H9 (cell line): Measurements from ENCODE around the gene MAPKAP1. TPM values are rescaled to one million over a fixed set of nuclear protein-coding genes. Genes with fewer than 3 reads are reported as not detected.

Experiments
- DNase-seq: peaks from one replicate; pipeline ENCODE4 v3.0.0-alpha.2; 2017
- H2AFZ ChIP-seq: one replicate; pipeline ENCODE4 v1.6.1; 2013; ENCODE audit warnings: mild to moderate bottlenecking, low read length, control low read depth, moderate library complexity
- H2AK5ac ChIP-seq: 2 replicates; pipeline ENCODE4 v1.6.1; 2013; ENCODE audit warnings: low read length, control low read depth, mixed read lengths; ENCODE audit not compliant: insufficient read length
- H2BK120ac ChIP-seq: one replicate; pipeline ENCODE4 v1.6.1; 2013; ENCODE audit warnings: low read depth, mild to moderate bottlenecking, low read length, control low read depth, inconsistent platforms; ENCODE audit not compliant: poor library complexity, severe bottlenecking
- H2BK12ac ChIP-seq: 2 replicates; pipeline ENCODE4 v1.6.1; 2013; ENCODE audit warnings: low read length, control low read depth, mixed read lengths, low read depth; ENCODE audit not compliant: insufficient read length
- H2BK15ac ChIP-seq: 2 replicates; pipeline ENCODE4 v1.6.1; 2013; ENCODE audit warnings: low read depth, low read length, control low read depth
- H2BK20ac ChIP-seq: one replicate; pipeline ENCODE4 v1.6.1; 2013; ENCODE audit warnings: low read depth, mild to moderate bottlenecking, low read length, control low read depth, inconsistent platforms; ENCODE audit not compliant: poor library complexity, severe bottlenecking
- H2BK5ac ChIP-seq: 2 replicates; pipeline ENCODE4 v1.6.1; 2013; ENCODE audit warnings: low read length, control low read depth, mixed read lengths; ENCODE audit not compliant: insufficient read length
- H3K14ac ChIP-seq: 2 replicates; pipeline ENCODE4 v1.6.1; 2013; ENCODE audit warnings: low read length, control low read depth; ENCODE audit not compliant: insufficient read depth
- H3K18ac ChIP-seq: 2 replicates; pipeline ENCODE4 v1.6.1; 2013; ENCODE audit warnings: low read depth, mild to moderate bottlenecking, mixed read lengths, low read length, control low read depth; ENCODE audit not compliant: insufficient read length
- H3K23ac ChIP-seq: 2 replicates; pipeline ENCODE4 v1.6.1; 2013; ENCODE audit warnings: low read length, control low read depth, mixed read lengths, low read depth; ENCODE audit not compliant: insufficient read length
- H3K23me2 ChIP-seq: 2 replicates; pipeline ENCODE4 v1.6.1; 2013; ENCODE audit warnings: low read depth, mild to moderate bottlenecking, mixed read lengths, low read length, control low read depth; ENCODE audit not compliant: insufficient read length, poor library complexity, severe bottlenecking
- H3K27ac ChIP-seq: 2 replicates; pipeline ENCODE4 v1.5.1; 2013; ENCODE audit warnings: low read length, control low read depth, mixed read lengths, low read depth; ENCODE audit not compliant: insufficient read length
- H3K27me3 ChIP-seq: 2 replicates; pipeline ENCODE4 v1.6.1; 2013; ENCODE audit warnings: low read length, control low read depth, inconsistent platforms; ENCODE audit not compliant: insufficient read depth
- H3K4ac ChIP-seq: 2 replicates; pipeline ENCODE4 v1.6.1; 2013; ENCODE audit warnings: low read depth, mild to moderate bottlenecking, control low read depth, inconsistent platforms, low read length, moderate library complexity
- H3K4me1 ChIP-seq: 2 replicates; pipeline ENCODE4 v1.6.1; 2013; ENCODE audit warnings: low read length, control low read depth, inconsistent platforms; ENCODE audit not compliant: insufficient read depth
- H3K4me2 ChIP-seq: 2 replicates; pipeline ENCODE4 v1.6.1; 2013; ENCODE audit warnings: low read length, control low read depth, mixed read lengths; ENCODE audit not compliant: insufficient read length, insufficient read depth
- H3K56ac ChIP-seq: 2 replicates; pipeline ENCODE4 v1.6.1; 2013; ENCODE audit warnings: low read depth, mild to moderate bottlenecking, mixed read lengths, low read length, control low read depth; ENCODE audit not compliant: insufficient read length
- H3K79me1 ChIP-seq: 2 replicates; pipeline ENCODE4 v1.6.1; 2013; ENCODE audit warnings: low read depth, mild to moderate bottlenecking, moderate library complexity, low read length, control low read depth, inconsistent platforms; ENCODE audit not compliant: insufficient read depth, poor library complexity, severe bottlenecking
- H3K79me2 ChIP-seq: 2 replicates; pipeline ENCODE4 v1.6.1; 2013; ENCODE audit warnings: low read length, control low read depth, inconsistent platforms; ENCODE audit not compliant: insufficient read depth
- H3K9ac ChIP-seq: 2 replicates; pipeline ENCODE4 v1.6.1; 2013; ENCODE audit warnings: low read length, control low read depth, mixed read lengths; ENCODE audit not compliant: insufficient read length; ENCODE audit errors: extremely low read depth
- H3K9me3 ChIP-seq: one replicate; pipeline ENCODE4 v1.6.1; 2013; ENCODE audit warnings: low read depth, low read length, inconsistent platforms; ENCODE audit not compliant: control insufficient read depth
- H3T11ph ChIP-seq: one replicate; pipeline ENCODE4 v1.6.1; 2013; ENCODE audit warnings: mild to moderate bottlenecking, low read length, control low read depth, inconsistent platforms
- H4K20me1 ChIP-seq: one replicate; pipeline ENCODE4 v1.6.1; 2013; ENCODE audit not compliant: control insufficient read depth, insufficient read length, insufficient read depth
- H4K5ac ChIP-seq: 2 replicates; pipeline ENCODE4 v1.6.1; 2013; ENCODE audit warnings: low read depth, mild to moderate bottlenecking, mixed read lengths, low read length, control low read depth; ENCODE audit not compliant: insufficient read length
- H4K8ac ChIP-seq: replicated peaks from 2 replicates; pipeline ENCODE4 v1.6.1; 2013; ENCODE audit warnings: low read length, control low read depth, mixed read lengths, low read depth; ENCODE audit not compliant: insufficient read length
- H4K91ac ChIP-seq: 2 replicates; pipeline ENCODE4 v1.6.1; 2013; ENCODE audit warnings: low read depth, mild to moderate bottlenecking, moderate library complexity, mixed read lengths, low read length, control low read depth; ENCODE audit not compliant: insufficient read length
- H3K27ac Mint-ChIP-seq, 3 experiments: 2 replicates in 2 of 3; 3 replicates in 1 of 3; pipeline ENCODE4 v1.8.0; 2020 to 2021; ENCODE audit warnings: mixed read lengths in 3 of 3, mild to moderate bottlenecking in 1 of 3, moderate library complexity in 1 of 3
- H3K27me3 Mint-ChIP-seq: 2 replicates; pipeline ENCODE4 v1.8.0; 2021; ENCODE audit warnings: low read depth, mild to moderate bottlenecking, moderate library complexity, mixed read lengths
- H3K36me3 Mint-ChIP-seq, 3 experiments: 2 replicates in 2 of 3; 3 replicates in 1 of 3; pipeline ENCODE4 v1.8.0; 2020 to 2021; ENCODE audit warnings: low read depth in 3 of 3, mixed read lengths in 3 of 3; ENCODE audit not compliant: insufficient read depth in 1 of 3
- H3K4me1 Mint-ChIP-seq, 2 experiments: 2 replicates each; pipeline ENCODE4 v1.8.0; 2020; ENCODE audit warnings: mixed read lengths in 2 of 2
- H3K4me3 Mint-ChIP-seq, 2 experiments: 2 replicates in 1 of 2; 3 replicates in 1 of 2; pipeline ENCODE4 v1.8.0; 2020 to 2021; ENCODE audit warnings: mild to moderate bottlenecking in 2 of 2, mixed read lengths in 2 of 2, moderate library complexity in 1 of 2
- H3K9me3 Mint-ChIP-seq, 2 experiments: 2 replicates in 1 of 2; 3 replicates in 1 of 2; pipeline ENCODE4 v1.8.0; 2020; ENCODE audit warnings: mild to moderate bottlenecking in 2 of 2, mixed read lengths in 2 of 2, moderate library complexity in 1 of 2
- CTCF ChIP-seq: fragments of 200-600 bp; sonication (generic); conservative IDR thresholded peaks from 3 replicates; pipeline ENCODE4 v1.8.0; 2021; ENCODE audit warnings: antibody characterized with exemption, mild to moderate bottlenecking
- WGBS: extraction: QIAGEN DNeasy Blood & Tissue Kit; methylation state at CpG from one replicate; pipeline ENCODE4 v1.1.7; 2013; ENCODE audit warnings: missing lambda C conversion rate, low lambda C conversion rate, mixed read lengths; ENCODE audit not compliant: insufficient read length; ENCODE audit errors: extremely low coverage; 5-methylcytosine and 5-hydroxymethylcytosine counted together
- total RNA-seq: library from RNA; stranded (reverse); gene quantifications from 2 replicates; pipeline ENCODE4 v1.2.1, GENCODE V29; 2021

The MAPKAP1 gene
- total RNA-seq, 1 experiment from 2014 or later, result 97.0 TPM

- Histone ChIP-seq H3K23me2 (no peaks in the 10 kb centered on the region), H3K14ac (no peak overlapping the region), H3K27ac (no peak overlapping the region), H2BK20ac (no peak overlapping the region), H2AK5ac (no peak overlapping the region), H3K23ac (no peak overlapping the region), H4K5ac (no peak overlapping the region), H4K8ac (no peak overlapping the region), H2BK12ac (no peak overlapping the region), H2BK120ac (no peak overlapping the region), H3K27me3 (no peaks in the 10 kb centered on the region), H2BK5ac (no peak overlapping the region), H3T11ph (no peak overlapping the region), H2BK15ac (no peak overlapping the region), H3K9ac (no peak overlapping the region), H3K79me1 (no peaks in the 10 kb centered on the region), H3K4me2 (no peak overlapping the region), H3K18ac (no peak overlapping the region), H3K4me1 (peaks cover 19% of the 10 kb centered on the region; the same call in 1 of the 2 replicates), H3K56ac (no peak overlapping the region), H3K79me2 (no peaks in the 10 kb centered on the region), H4K91ac (no peak overlapping the region), H3K9me3 (no peaks in the 10 kb centered on the region), H2AFZ (no peak overlapping the region), H3K4ac (no peak overlapping the region), H4K20me1 (no peaks in the 10 kb centered on the region)
- H3K9me3 Mint-ChIP-seq, result no peaks in the 10 kb centered on the region
- no peak for DNase-seq
- H3K27ac Mint-ChIP-seq, result peak overlapping the region in 1 of 3 experiments; percentile 34; a peak in 1 of 7 replicates
- TF ChIP-seq CTCF, result no peak
- peaks cover 55 to 56% of the 10 kb centered on the region in 2 experiments for H3K4me1 Mint-ChIP-seq
- no peak overlapping the region for H3K4me3 Mint-ChIP-seq
- peaks cover 0 to under 1% (median 0%) of the 10 kb centered on the region in 3 experiments; a peak in 2 of 7 replicates for H3K36me3 Mint-ChIP-seq
- no peaks in the 10 kb centered on the region for H3K27me3 Mint-ChIP-seq
- WGBS, result no CpG with 5 or more reads among the region's 5 CpGs
Observed at GRCh38 chr9:125515281-125515680, 191.7 kb downstream of the MAPKAP1 start.
